NCI-H226 (cell line): ENCODE measurements around the gene APMAP.

Experiments used
- DNase-seq: peaks from one replicate; pipeline ENCODE4 v3.0.0-alpha.2; 2015

Gene APMAP

DNA sequence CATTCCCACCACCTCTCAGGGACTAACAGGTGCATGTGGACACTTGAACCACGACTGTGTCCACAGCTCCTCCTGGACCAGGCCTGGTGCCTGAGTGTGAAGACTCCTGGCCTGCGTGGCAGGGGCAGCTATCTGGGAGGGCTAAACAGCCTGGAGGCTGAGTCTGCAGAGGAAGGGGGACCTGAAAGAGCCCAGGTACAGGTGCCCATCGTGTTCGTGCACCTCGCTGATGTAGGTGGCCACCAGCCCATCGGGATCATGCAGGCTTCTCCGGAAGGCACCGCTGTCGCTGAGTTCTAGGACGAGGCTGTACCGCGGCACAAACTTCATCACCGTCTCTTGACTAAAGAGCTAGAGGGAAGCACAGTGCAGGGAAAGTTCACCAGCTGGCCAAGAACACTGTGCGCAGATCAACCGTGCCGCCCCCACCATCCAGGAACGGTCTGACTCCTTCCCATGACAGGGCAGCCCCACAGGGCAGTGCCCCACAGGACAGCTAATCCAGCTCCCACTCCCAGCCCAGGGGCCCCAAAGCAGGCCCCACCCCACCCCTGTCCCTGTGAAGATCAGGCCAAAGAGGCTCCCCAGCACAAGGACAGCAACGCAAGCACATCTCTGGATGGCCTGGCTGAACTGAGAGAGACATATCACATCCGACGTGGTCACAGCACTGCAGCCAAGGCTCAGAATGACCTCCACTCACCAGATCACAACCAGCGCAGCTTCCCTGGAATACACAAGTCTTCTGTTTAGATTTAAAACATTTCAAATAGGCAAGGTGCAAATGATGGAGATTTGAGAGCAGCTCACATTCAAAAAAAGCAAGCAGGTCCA, 28.7 kb downstream of the APMAP start:
- DNase-seq: no peak

DNA sequence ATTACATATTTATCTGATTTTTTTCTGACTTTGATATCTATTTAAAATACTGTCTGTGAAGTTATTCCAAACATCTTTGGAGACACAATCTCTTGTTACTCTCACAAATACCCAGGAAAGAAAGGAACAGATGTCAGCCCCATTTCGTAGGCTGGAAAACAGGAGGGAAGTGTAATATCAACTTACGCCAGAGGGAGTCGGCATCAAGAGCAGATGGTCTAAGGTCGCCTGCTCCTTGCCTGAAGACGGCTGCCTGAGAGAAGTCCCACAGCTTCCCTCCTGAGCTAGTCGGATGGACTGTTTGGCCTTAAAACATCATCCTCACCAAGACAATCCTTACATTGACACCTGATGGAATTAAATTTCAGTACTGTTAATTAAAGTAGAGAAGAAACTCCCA, 30.0 kb downstream of the APMAP start:
- DNase-seq: no peak

DNA sequence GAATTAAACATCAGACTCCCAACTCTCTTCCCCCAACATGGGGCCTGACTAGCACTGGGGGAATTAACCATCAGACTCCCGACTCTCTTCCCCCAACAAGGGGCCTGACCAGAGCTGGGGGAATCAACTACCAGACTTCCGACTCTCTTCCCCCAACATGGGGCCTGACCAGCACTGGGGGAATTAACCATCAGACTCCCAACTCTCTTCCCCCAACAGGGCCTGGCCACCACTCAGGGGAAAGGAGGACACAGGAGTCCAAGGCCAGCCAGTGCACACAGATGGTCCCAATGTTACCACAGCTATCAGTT, 30.4 kb downstream of the APMAP start:
- DNase-seq: no peak

DNA sequence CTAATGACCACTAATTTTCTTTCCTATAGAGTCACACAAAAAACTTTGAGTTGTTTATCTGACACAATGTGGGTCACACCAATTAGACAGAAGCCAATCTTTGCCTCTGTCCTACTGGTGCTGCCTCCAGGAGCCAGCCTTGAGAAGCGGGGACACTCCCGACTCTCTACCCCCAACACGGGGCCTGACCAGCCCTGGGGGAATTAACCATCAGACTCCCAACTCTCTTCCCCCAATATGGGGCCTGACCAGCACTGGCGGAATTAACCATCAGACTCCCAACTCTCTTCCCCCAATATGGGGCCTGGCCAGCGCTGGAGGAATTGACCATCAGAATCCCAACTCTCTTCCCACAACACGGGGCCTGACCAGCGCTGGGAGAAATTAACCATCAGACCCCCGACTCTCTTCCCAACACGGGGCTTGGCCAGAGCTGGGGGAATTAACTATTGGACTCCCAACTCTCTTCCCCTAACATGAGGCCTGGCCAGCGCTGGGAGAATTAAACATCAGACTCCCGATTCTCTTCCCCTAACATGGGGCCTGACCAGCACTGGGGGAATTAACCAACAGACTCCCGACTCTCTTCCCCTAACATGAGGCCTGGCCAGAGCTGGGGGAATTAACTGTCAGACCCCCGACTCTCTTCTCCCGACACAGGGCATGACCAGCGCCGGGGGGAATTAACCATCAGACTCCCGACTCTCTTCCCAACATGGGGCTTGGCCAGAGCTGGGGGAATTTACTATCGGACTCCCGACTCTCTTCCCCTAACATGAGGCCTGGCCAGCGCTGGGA, 31.0 kb downstream of the APMAP start:
- no peak for DNase-seq

DNA sequence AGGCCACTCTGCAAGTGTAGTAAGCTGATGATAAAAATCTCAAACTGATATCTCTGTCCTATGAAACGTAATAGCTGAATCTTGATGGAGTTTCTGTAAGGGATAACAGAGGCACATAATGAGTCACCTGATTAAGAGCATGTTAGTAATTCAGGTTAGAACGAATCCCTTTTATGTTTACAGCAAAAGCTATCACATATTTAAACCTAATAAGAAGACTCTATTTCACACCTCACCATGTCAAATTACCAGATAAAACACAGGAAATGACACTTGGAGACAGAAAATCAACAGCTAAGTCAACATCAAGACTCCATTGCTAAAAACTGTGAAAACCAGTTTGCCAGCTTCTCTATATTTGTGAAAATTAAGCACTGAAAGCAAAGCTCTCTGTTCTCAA, 31.7 kb downstream of the APMAP start:
- DNase-seq: no peak

DNA sequence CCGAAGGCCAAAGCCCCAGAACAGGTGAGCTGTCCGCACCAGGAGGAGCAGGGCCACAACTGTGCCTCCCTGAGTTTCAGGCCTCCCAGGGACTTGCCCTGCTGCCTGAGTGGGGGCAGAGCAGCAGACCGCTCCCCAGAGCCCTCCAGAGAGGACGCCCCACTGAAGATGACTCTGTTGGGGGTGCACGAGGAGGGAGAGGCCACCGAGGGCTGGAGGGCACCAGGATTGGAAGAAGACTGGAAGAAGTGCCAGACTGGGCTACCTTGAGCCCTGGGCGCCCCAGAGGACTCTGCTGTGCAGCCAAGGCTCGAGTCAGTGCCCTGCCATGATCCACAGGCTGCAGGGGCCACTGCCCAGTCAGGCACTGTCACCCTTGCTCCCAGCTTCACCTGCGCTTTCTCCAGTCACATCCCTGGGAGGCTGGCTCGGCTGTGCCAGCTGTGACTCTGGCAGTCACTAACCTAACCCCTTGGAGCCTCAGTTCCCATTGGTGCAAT, 32.2 kb downstream of the APMAP start:
- DNase-seq: no peak

DNA sequence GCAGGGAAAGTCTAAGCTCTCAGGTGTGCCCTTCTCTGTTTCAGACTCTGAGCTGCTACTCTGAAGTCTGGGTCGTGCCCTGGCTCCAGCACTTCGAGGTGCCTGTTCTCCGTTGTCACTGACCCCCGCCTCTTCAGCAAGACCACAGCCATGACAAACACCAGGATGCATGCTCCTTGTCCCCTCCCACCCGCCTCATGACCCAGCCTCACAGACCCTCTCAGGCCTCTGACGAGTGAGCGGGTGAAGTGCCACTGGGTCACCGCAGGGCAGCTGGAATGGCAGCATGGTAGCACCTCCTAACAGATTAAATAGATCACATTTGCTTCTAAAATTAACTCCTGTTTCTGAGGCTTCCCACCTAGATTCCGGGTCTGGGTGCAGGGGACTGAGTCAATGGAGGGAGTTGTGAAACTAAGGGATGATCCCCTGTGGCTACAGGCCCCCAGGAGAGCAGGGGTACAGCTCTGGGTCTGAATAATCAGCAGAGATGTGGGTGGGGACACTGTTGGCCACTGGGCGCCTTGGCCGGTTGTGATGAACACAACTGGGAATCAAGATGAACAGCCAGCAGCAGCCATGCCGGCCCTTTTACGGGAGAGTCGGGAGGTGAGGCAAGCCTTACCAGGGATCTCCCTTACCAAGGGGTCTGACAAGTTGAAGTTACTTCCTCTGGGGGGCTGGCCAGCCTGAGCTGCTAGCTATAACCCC, 32.8 kb downstream of the APMAP start:
- DNase-seq: no peak

DNA sequence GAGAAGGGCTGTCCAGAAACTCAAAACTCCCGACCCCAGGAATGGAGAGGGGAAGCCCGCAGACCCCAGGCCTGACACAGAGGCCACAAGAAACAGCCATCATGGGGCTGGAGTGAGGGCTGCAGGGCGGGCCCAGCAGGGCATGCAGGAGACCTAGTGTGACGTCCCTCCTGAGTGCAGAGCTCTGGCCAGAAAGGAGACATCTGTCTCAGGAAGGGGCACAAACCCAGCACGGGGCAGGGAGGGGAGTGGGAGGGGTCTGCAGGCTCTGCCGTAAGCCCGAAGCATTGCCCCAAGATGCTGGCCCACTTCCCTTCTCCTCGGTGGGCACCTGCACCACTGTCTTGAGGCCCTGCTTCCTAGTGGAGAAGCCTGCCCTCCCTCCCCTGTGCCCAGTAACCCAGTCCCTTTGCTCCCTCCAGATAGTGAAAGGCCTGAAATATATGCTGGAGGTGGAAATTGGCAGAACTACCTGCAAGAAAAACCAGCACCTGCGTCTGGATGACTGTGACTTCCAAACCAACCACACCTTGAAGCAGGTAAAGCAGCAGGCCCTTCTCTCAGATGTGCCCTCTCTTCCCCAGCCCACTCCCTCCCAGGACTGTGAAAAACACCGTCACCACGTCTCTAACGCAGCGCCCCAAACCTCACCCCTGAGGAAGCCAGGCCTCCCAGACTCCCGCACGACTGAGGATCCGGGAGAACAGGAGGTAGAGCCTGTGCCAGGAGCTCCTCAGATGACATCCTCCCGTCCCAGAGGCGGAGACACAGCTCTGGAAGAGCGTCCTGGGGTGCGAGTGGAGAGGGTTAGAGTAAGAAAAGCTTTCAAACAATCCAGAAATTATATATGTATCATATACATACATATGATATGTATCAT, 33.8 kb downstream of the APMAP start:
- DNase-seq: no peak

DNA sequence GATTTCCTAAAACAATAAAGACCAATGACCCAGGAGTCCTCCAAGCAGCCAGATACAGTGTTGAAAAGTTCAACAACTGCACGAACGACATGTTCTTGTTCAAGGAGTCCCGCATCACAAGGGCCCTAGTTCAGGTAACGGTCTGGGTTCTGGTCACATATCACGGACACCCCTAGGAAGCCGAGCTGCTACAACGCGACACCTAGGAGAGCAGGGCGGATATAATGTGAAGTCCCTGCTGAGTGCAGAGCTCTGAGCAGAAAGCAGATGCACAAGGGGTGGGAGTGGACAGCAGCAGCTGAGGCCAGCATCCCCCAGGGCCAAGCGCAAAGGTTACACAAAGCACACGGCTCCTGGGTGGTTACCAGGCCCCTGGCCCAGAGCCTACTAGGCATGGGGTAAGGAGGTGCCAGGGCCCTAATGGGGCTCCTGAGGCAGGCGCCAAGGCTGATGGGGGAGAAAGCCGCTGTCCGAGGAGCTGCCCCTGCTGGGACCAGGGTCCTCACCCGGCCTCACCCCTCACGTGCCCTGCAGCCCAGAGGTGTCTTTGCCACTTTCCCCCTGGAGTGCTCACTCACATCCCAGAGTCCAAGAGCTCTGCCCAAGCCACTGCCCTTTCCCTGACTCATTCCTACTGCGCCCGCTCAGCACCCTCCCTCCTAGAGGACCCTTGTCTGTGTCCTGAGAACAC, 35.1 kb downstream of the APMAP start:
- DNase-seq: no peak

DNA sequence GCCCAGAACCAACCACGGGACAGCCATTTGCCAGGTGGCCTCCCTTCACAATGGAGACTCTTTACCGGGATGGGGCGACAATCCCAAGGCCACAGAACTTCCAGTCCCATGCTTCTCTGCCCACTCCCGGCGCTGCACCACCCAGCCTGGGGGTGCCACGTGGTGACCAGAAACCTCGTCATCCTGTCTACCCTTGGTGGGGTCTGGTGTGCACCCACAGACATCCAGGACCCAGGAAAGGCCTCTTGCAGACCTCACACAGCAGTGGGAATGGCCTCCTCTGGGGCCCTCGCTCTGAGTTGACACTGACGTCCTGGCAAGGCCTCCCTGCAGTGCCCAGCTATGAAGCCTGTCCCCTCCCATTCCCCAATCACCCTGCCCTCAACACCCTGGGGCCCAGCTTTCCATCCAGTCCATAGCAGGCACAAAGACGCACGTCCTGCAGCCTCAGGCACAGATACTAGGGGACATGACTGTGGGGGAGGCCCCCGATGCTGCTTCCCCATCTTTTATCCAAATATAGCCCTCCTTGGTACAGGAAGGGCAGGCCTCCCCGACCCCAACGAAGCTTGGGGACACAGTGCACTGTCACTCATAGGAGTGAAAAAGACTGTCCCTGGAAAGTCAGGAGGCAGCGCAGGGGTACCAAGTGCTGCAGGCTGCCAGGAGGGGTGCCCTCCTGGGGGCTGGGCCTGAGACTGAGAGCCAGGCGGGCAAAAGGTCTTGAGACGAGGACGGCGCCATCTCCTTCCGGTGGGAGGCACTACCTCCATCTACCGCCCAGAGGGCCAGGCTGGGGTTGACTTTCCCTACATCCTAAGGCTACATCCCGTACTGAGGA, 36.3 kb downstream of the APMAP start:
- DNase-seq: no peak

DNA sequence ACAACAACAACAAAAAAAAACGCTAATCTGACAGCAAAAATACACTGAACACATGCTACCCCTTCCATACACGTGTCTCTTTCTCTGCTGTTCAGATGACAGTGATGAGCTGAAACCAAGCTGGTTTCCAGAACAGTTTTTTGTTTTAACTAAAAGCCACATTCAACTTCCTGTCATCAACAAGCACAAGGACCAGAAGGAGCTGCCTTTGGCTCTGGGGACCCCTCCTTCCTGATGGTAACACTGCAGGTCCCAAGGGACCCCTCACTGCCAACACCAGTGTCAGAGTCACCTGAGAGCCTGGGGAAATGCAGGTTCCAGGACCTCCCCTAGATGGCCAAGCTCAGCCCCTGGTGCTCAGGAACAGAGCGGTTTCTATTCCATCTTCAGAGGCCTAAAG, 37.5 kb downstream of the APMAP start:
- DNase-seq: no peak

DNA sequence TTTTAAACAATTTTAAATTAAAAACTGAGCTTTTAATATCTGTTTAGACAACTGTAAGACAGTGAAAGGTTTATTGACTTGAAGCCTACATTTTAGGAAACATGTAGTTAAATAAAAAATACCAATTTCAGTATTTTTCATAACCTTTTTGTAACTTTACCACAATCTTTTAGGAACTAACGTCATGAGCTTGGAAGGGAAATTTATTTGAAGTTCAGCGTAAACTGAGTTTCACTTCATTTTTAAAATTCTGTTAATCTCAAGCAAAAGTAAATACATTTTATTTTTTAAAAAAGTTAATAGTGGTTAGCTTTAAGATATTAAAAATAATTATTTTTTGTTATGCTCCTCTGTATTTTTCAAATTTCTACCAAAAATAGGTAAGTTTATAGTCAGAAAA, 38.0 kb downstream of the APMAP start:
- DNase-seq: no peak

DNA sequence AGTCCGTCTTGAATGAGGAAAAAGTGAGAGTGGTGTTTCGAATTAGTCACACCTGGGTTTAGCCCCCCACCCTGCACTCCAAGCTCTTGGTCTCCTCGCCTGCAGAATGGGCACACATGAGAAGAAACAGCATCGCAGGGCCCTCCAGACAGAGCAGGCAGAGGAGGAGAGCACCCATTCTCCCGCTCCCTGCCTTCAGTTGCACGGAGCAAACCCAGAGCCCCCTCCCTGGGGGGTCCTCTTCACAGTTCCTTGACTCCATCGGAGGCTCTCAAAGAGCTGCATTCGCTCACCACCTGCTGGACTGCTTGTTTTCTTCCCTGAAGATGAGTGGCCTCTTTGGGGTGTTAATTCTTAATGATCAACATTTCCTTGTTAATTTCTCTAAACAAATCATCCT, 38.4 kb downstream of the APMAP start:
- no peak for DNase-seq

DNA sequence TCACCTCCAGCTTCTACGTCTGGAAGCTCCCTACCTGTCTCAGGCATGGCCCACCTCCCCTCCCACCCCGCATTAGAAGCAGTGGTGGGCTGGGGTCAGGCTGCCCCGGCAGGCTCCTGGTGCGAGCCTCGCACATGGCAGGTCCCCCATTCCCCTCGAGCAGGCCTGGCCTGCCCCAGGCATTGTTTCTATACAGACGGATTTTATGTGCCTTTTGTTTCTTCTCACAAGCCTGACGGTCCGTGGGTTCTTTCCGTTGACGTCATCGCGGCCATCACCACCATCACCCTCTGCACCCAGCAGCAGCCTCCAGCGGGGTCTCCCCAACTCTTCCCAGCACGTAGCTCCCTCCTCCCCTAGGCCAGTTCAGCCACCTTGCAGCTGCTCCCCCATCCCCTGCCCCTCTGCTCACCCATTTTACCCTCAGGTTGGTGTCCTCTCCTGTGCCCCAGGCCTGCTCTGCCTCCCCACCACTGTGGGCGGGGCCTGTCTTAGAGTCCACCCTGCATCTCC, 38.9 kb downstream of the APMAP start:
- DNase-seq: no peak

DNA sequence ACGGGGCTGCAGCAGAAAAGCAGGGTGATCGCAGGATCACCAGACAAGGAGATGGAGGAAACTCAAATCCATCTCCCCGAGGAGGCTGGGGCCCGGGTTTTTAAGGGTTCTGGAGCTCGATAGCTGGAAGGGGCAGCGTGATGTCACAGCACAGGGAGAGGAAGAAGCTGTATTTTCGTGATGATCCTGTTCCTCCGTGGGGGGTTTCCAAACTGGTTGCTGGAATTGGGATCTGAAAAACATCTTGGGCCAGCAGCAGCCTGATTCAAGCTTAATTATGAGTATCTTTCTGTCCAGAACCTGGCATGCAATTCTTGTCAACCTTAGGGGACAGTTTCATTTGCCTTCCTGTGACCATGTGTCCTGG, 39.4 kb downstream of the APMAP start:
- no peak for DNase-seq

DNA sequence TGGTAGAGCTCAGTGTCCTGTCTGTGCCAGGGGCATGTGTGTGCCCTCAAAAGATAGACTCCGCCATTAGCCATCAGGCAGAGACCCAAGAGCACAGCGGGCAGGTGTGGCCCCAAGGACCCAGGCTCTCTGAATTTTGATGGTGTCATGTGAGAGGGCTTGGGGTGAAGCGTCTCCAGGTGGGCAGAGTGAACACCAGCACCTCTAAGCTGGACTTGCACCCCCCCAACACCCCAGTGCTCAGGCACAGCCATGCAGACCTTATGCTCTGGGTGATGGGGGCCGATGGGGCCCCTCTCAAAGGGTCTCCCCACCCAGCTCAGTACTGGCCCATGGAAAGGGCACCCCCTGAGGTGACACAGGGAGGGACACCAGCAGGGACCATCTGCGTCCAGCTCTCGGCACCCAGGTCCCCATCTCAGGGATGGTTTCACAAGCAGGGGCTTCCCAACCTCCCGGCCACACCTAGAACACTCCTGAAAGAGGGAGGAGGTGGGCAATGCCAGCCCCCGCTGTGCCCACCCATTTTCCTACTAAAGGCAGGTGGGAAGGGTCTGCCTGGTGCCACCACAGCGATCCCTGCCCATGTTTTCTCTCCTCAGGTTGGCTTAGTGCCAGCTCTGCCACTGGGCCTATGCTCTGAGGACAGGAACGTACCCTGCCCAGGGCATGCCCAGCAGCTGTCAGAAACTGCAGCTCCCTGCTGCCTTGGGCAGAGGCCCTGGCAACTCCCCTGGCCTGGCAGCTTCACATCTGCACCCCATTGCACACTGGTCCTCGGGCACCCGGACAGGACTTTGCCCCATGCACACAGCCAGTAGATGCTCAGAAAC, 40.0 kb downstream of the APMAP start:
- DNase-seq: no peak

DNA sequence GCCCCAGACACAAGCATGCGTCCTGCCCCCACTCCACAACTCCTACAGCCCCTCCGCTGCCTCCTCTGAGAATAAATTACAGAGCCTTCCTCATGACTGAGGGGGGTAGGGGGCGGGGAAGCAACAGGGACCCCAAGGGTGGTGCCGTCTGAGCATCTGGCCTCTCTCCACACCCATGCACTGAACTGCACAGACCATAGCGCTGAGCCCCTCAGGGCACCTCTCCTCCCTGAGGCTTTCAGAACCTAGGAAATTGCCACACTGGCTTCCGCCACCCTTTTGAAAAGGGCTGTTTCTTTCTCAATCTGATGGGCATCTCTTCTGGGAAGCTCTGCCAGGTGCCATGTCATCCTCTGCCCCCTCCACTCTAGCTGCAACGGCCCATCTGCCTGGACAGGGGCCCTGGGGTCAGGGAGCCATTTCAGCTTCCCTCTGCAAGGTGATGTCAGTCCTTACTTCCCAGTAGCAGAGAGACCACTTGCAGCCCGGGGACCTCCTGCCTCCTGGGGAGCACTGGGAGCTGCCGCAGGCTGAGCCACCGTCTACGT, 40.9 kb downstream of the APMAP start:
- no peak for DNase-seq

DNA sequence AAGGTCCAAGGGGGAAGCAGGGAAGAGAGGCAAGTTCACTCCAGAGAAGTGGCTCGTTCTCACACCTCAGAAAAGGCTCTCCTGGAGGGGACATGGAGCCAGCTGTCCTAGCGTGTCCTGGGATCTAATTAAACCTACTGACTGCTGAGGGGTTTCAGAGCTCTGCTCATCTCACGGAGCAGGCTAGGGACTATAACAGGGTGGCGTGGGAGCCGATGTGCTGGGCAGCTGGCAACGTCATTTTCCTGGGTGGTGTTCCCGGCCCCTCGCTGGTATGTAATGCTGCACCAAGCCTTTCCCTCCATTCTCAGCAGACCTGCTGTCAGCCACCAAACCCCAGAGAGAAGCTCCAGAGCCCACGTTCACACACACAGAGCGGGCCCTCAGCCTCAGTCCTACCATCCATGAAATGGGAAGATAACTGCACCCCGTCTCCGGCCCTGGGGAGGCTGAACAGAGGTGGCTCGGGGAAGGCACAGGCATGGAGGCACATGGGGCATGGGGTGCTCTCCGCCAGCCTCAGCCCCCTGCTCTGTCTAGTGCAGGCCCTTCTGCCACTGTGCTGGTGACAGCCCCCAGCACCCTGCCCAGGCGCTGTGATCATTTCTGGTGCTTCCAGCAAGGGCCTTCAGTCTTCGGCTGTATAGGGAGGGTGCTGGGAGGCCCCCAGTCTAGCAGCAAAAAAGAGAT, 41.6 kb downstream of the APMAP start:
- no peak for DNase-seq
